SK-N-SH (cell line): ENCODE measurements around the gene TYK2. TPM values are rescaled to one million over a fixed set of nuclear protein-coding genes. Genes with fewer than 3 reads are reported as not detected.

Experiments used
- CTCF ChIA-PET: fragments of 300-600, 350-600 bp; formaldehyde crosslinking; extraction: SDS; loops from one replicate; lab custom pipeline; 2021; lab: Yijun Ruan, JAX
- POLR2A ChIA-PET: fragments of 350-600 bp; sonication (Branson Sonifier 250); formaldehyde crosslinking; extraction: SDS; loops from one replicate; lab custom pipeline; 2020; ENCODE audit warnings: antibody characterized with exemption, inconsistent platforms; lab: Yijun Ruan, JAX
- DNase-seq: peaks from one replicate; pipeline ENCODE4 v3.0.0; 2012
- H2AFZ ChIP-seq: fragments of 200-600 bp; sonication (generic); 2 replicates; pipeline ENCODE4 v1.8.1; 2016; ENCODE audit warnings: antibody characterized with exemption, mild to moderate bottlenecking, low read depth
- H3F3A ChIP-seq: fragments of 200-600 bp; sonication (generic); replicated peaks from 2 replicates; pipeline ENCODE3; 2016; ENCODE audit warnings: antibody characterized with exemption, mild to moderate bottlenecking; ENCODE audit not compliant: insufficient read depth
- H3K27ac ChIP-seq, 2 experiments: fragments of 200-500 bp in 1 of 2; fragments of 200-600 bp in 1 of 2; sonication (Bioruptor generic) in 1 of 2; sonication (generic), shearing (Covaris generic) in 1 of 2; 2 replicates each; pipeline versions ENCODE4 v1.5.1 to v1.6.1; 2014 to 2016; ENCODE audit warnings: low read depth in 2 of 2, inconsistent platforms in 1 of 2, low read length in 1 of 2, mild to moderate bottlenecking in 1 of 2, mixed read lengths in 1 of 2
- H3K27me3 ChIP-seq: fragments of 200-600 bp; sonication (generic), shearing (Covaris generic); 2 replicates; pipeline ENCODE4 v1.6.1; 2016; ENCODE audit warnings: mixed run types; ENCODE audit not compliant: insufficient read depth
- H3K36me3 ChIP-seq, 2 experiments: fragments of 200-500 bp in 1 of 2; fragments of 200-600 bp in 1 of 2; sonication (Bioruptor generic) in 1 of 2; sonication (generic) in 1 of 2; replicated peaks in 1 of 2; 2 replicates each; pipeline versions ENCODE3 to v1.5.1; 2014 to 2016; ENCODE audit warnings: low read length in 1 of 2, mild to moderate bottlenecking in 1 of 2; ENCODE audit not compliant: insufficient read depth in 2 of 2, control insufficient read depth in 1 of 2
- H3K4me1 ChIP-seq, 2 experiments: fragments of 200-500 bp in 1 of 2; fragments of 200-600 bp in 1 of 2; sonication (Bioruptor generic) in 1 of 2; sonication (generic), shearing (Covaris generic) in 1 of 2; 2 replicates each; pipeline versions ENCODE4 v1.5.1 to v1.6.1; 2014 to 2016; ENCODE audit warnings: low read depth in 1 of 2, low read length in 1 of 2, mixed run types in 1 of 2; ENCODE audit not compliant: insufficient read depth in 2 of 2, control insufficient read depth in 1 of 2
- H3K4me2 ChIP-seq: fragments of 200-600 bp; sonication (generic), shearing (Covaris generic); 2 replicates; pipeline ENCODE4 v1.6.1; 2017; ENCODE audit warnings: mixed run types
- H3K4me3 ChIP-seq, 2 experiments: fragments of 200-500 bp in 1 of 2; fragments of 200-600 bp in 1 of 2; sonication (Bioruptor generic) in 1 of 2; sonication (generic), shearing (Covaris generic) in 1 of 2; 2 replicates each; pipeline versions ENCODE4 v1.5.1 to v1.8.1; 2014 to 2016; ENCODE audit warnings: low read depth in 2 of 2, inconsistent platforms in 1 of 2, low read length in 1 of 2, mild to moderate bottlenecking in 1 of 2, mixed read lengths in 1 of 2, moderate library complexity in 1 of 2
- H3K79me2 ChIP-seq: fragments of 200-600 bp; sonication (generic); 2 replicates; pipeline ENCODE4 v1.8.1; 2017; ENCODE audit warnings: mild to moderate bottlenecking; ENCODE audit not compliant: insufficient read depth
- H3K9ac ChIP-seq: fragments of 200-600 bp; sonication (generic); 2 replicates; pipeline ENCODE4 v1.6.1; 2017; ENCODE audit warnings: mixed run types
- H3K9me2 ChIP-seq: fragments of 200-600 bp; sonication (generic); 2 replicates; pipeline ENCODE4 v1.6.1; 2017; ENCODE audit warnings: mixed run types
- H3K9me3 ChIP-seq: fragments of 200-600 bp; sonication (generic); 2 replicates; pipeline ENCODE4 v1.6.1; 2017; ENCODE audit warnings: mixed run types, mild to moderate bottlenecking, moderate library complexity
- H4K20me1 ChIP-seq: fragments of 200-600 bp; sonication (generic); 2 replicates; pipeline ENCODE4 v1.6.1; 2017; ENCODE audit warnings: mild to moderate bottlenecking, mixed run types; ENCODE audit not compliant: insufficient read depth
- MXI1 ChIP-seq: IDR thresholded peaks from 2 replicates; pipeline ENCODE4 v1.6.1; 2012; ENCODE audit warnings: mild to moderate bottlenecking, low read depth, low read length, improper control_type of control experiment
- PBX3 ChIP-seq: IDR thresholded peaks from 2 replicates; pipeline ENCODE4; 2012
- SMC3 ChIP-seq: IDR thresholded peaks from 2 replicates; pipeline ENCODE4 v1.6.1; 2012; ENCODE audit warnings: low read depth, low read length, improper control_type of control experiment
- TEAD4 ChIP-seq: IDR thresholded peaks from 2 replicates; pipeline ENCODE4 v1.4.0; 2012; ENCODE audit warnings: mild to moderate bottlenecking, borderline replicate concordance; ENCODE audit not compliant: insufficient read depth
- USF1 ChIP-seq: IDR thresholded peaks from 2 replicates; pipeline ENCODE4 v1.4.0; 2012; ENCODE audit warnings: low read depth, borderline replicate concordance
- ZBTB33 ChIP-seq: IDR thresholded peaks from 2 replicates; pipeline ENCODE4 v1.4.0; 2012; ENCODE audit warnings: low read depth, borderline replicate concordance
- WGBS: methylation state at CpG from one replicate; pipeline ENCODE4 v1.1.6; 2017; ENCODE audit warnings: low lambda C conversion rate; 5-methylcytosine and 5-hydroxymethylcytosine counted together
- polyA plus RNA-seq, 3 experiments: library from polyadenylated mRNA; depleted of rRNA; stranded (reverse); fragments of >200 nt; gene quantifications; 2 replicates each; pipeline ENCODE4 v1.2.3, GENCODE V29; 2012
- TF ChIP-seq, protein P1 (sequence below): fragments of 200-600 bp; sonication (generic); IDR thresholded peaks from 2 replicates; pipeline ENCODE4 v1.6.1; 2017; ENCODE audit warnings: antibody characterized with exemption, mild to moderate bottlenecking, moderate library complexity
- TF ChIP-seq, protein P2 (sequence below): IDR thresholded peaks from 2 replicates; pipeline ENCODE4 v1.4.0; 2012; ENCODE audit warnings: low read depth

TYK2 gene
- polyA plus RNA-seq, 1 of the 3 experiments (the other 2 are of a cell fraction): 44.6 TPM

DNA sequence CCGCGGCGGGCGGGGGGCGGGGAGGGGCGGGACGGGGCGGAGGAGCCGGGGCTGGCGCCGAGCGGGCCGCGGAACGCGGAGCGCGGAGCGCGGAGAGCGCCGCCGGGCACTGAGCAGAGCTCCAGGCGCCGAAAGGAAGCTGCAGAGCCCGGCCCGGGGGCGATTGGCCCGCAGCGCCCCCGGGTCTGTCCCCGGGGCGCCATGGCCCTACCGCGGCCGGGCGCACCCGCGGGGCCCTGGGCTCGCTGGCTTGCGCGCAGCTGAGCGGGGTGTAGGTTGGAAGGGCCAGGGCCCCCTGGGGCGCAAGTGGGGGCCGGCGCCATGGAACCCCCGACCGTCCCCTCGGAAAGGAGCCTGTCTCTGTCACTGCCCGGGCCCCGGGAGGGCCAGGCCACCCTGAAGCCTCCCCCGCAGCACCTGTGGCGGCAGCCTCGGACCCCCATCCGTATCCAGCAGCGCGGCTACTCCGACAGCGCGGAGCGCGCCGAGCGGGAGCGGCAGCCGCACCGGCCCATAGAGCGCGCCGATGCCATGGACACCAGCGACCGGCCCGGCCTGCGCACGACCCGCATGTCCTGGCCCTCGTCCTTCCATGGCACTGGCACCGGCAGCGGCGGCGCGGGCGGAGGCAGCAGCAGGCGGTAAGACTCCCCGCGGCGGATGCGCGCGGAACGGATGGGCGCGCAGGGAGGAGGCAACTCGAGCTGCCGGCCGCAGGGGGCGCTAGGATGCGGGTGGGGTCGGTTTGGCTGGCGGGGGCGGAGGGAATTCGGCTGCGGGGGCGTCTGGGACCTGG is 40.3 kb upstream of the TYK2 start, which contains the start of gene PDE4A:
Gene PDE4A, plus strand, starts transcription at position 95 of the 796 bp plus-strand sequence. Its CDS starts 227 bp downstream, at position 322.
- TF ChIP-seq SMC3 (no peak), ZBTB33 (no peak), PBX3 (no peak)
- TF ChIP-seq, protein P1, sequence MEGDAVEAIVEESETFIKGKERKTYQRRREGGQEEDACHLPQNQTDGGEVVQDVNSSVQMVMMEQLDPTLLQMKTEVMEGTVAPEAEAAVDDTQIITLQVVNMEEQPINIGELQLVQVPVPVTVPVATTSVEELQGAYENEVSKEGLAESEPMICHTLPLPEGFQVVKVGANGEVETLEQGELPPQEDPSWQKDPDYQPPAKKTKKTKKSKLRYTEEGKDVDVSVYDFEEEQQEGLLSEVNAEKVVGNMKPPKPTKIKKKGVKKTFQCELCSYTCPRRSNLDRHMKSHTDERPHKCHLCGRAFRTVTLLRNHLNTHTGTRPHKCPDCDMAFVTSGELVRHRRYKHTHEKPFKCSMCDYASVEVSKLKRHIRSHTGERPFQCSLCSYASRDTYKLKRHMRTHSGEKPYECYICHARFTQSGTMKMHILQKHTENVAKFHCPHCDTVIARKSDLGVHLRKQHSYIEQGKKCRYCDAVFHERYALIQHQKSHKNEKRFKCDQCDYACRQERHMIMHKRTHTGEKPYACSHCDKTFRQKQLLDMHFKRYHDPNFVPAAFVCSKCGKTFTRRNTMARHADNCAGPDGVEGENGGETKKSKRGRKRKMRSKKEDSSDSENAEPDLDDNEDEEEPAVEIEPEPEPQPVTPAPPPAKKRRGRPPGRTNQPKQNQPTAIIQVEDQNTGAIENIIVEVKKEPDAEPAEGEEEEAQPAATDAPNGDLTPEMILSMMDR: peak; percentile 63
- Histone ChIP-seq H4K20me1 (no peaks in the 10 kb centered on the region), H3K27ac (no peak within 1 kb of the TSS), H2AFZ (peak within 1 kb of the TSS; percentile 74; the same call in 1 of the 2 replicates), H3F3A (peaks cover 32% of the 10 kb centered on the region), H3K9me3 (no peaks in the 10 kb centered on the region), H3K9ac (no peak within 1 kb of the TSS), H3K27me3 (peaks cover 60% of the 10 kb centered on the region), H3K4me2 (peak within 1 kb of the TSS; percentile 78), H3K79me2 (no peaks in the 10 kb centered on the region), H3K4me1 (peaks cover 5 to 14% of the 10 kb centered on the region in 2 experiments; a peak in 1 of 4 replicates), H3K36me3 (no peaks in the 10 kb centered on the region), H3K4me3 (peak within 1 kb of the TSS; percentile 20 to 51), H3K9me2 (no peaks in the 10 kb centered on the region)
- DNase-seq: peak; percentile 73
- WGBS: under 1% methylated on average over 21 of the region's 104 CpGs
- ChIA-PET POLR2A (no interaction called here), CTCF (interaction anchor here (0.7 to 11.8 kb wide), 7 partner anchors 8 to 58 kb away, joined by 3 to 313 read pairs (median 5); partner anchors contain the start of gene CDC37)

GRCh38 chr19:10419646-10420443 is 39.5 kb upstream of the TYK2 start:
- no peaks in the 10 kb centered on the region for H3K36me3 ChIP-seq
- TF ChIP-seq MXI1 (peak; percentile 89), TEAD4 (no peak), USF1 (peak; percentile 67; the same call in 1 of the 2 replicates), PBX3 (peak; percentile 96)
- TF ChIP-seq, protein P2, sequence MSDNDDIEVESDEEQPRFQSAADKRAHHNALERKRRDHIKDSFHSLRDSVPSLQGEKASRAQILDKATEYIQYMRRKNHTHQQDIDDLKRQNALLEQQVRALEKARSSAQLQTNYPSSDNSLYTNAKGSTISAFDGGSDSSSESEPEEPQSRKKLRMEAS: peak; percentile 98
- TF ChIP-seq, all 33 proteins: peak for 4
- POLR2A ChIA-PET: no interaction called here
- H3K4me2 ChIP-seq: peak overlapping the region; percentile 78
- WGBS: 3% methylated on average over 24 of the region's 61 CpGs
- H2AFZ ChIP-seq: peak overlapping the region; percentile 74; the same call in 1 of the 2 replicates
- H3K9ac ChIP-seq: no peak overlapping the region
- CTCF ChIA-PET: interaction anchor here (1.5 to 11.8 kb wide), 4 partner anchors 8 to 59 kb away, joined by 4 to 313 read pairs (median 66); partner anchors contain the start of gene CDC37
- peaks cover 5 to 15% of the 10 kb centered on the region in 2 experiments; a peak in 1 of 4 replicates for H3K4me1 ChIP-seq
- H3K27ac ChIP-seq: no peak overlapping the region
- peak overlapping the region; percentile 20 to 51; a peak in 3 of 4 replicates for H3K4me3 ChIP-seq
- DNase-seq: peak; percentile 62
- no peaks in the 10 kb centered on the region for H3K79me2 ChIP-seq
- H3F3A ChIP-seq: peaks cover 32% of the 10 kb centered on the region
- no peaks in the 10 kb centered on the region for H3K9me2 ChIP-seq
- no peaks in the 10 kb centered on the region for H4K20me1 ChIP-seq
- H3K27me3 ChIP-seq: peaks cover 59% of the 10 kb centered on the region
- H3K9me3 ChIP-seq: no peaks in the 10 kb centered on the region
